ENCODE measurements around the gene GNAI1. TPM values are rescaled to one million over a fixed set of nuclear protein-coding genes. Genes with fewer than 3 reads are reported as not detected.

The GNAI1 gene
- total RNA-seq, 1 experiment from 2014 or later = 20.5 TPM

- no peak overlapping the region for H3K27ac Mint-ChIP-seq (ENCODE audit: unreplicated experiment)
- CTCF ChIA-PET = no interaction called here
- peaks cover 5% of the 10 kb centered on the region for H3K36me3 Mint-ChIP-seq (ENCODE audit: insufficient read depth, unreplicated experiment)
- DNase-seq = no peak
- intact Hi-C loops (cut with micrococcal nuclease; ENCODE audit: unreplicated experiment) = no loop called here
- no TSS peak for BruUV-seq (replicated peaks)
- H3K4me1 Mint-ChIP-seq (ENCODE audit: low read depth, unreplicated experiment) = peaks cover 3% of the 10 kb centered on the region
- no peaks in the 10 kb centered on the region for H3K27me3 Mint-ChIP-seq (ENCODE audit: unreplicated experiment)
- no peak overlapping the region for H3K4me3 Mint-ChIP-seq (ENCODE audit: low read depth, unreplicated experiment)
- H3K9me3 Mint-ChIP-seq (ENCODE audit: low read depth, unreplicated experiment) = no peaks in the 10 kb centered on the region
- no peak for TF ChIP-seq CTCF (IDR thresholded peaks at IDR 0.05; ENCODE audit: unreplicated experiment)
These were observed 92.0 kb downstream of the GNAI1 start for GRCh38 chr7:80226629-80227028.

- no peak for DNase-seq
- Mint-ChIP-seq H3K27ac (ENCODE audit: unreplicated experiment) (no peak overlapping the region), H3K27me3 (ENCODE audit: unreplicated experiment) (no peaks in the 10 kb centered on the region), H3K4me3 (ENCODE audit: low read depth, unreplicated experiment) (no peak overlapping the region), H3K4me1 (ENCODE audit: low read depth, unreplicated experiment) (peaks cover 19% of the 10 kb centered on the region), H3K9me3 (ENCODE audit: low read depth, unreplicated experiment) (no peaks in the 10 kb centered on the region), H3K36me3 (ENCODE audit: insufficient read depth, unreplicated experiment) (peaks cover 5% of the 10 kb centered on the region)
- TF ChIP-seq CTCF (IDR thresholded peaks at IDR 0.05; ENCODE audit: unreplicated experiment) = no peak
- intact Hi-C loops (cut with micrococcal nuclease; ENCODE audit: unreplicated experiment) = no loop called here
- BruUV-seq (replicated peaks) = no TSS peak
- CTCF ChIA-PET = no interaction called here
These were observed 95.7 kb downstream of the GNAI1 start for GRCh38 chr7:80230327-80230726.

GRCh38 chr7:80231707-80232106, 97.1 kb downstream of the GNAI1 start:
- DNase-seq = no peak
- Mint-ChIP-seq H3K9me3 (ENCODE audit: low read depth, unreplicated experiment) (no peaks in the 10 kb centered on the region), H3K27me3 (ENCODE audit: unreplicated experiment) (no peaks in the 10 kb centered on the region), H3K27ac (ENCODE audit: unreplicated experiment) (no peak overlapping the region), H3K4me1 (ENCODE audit: low read depth, unreplicated experiment) (peaks cover 19% of the 10 kb centered on the region), H3K36me3 (ENCODE audit: insufficient read depth, unreplicated experiment) (peaks cover 5% of the 10 kb centered on the region), H3K4me3 (ENCODE audit: low read depth, unreplicated experiment) (no peak overlapping the region)
- intact Hi-C loops (cut with micrococcal nuclease; ENCODE audit: unreplicated experiment) = no loop called here
- TF ChIP-seq CTCF (IDR thresholded peaks at IDR 0.05; ENCODE audit: unreplicated experiment) = no peak
- BruUV-seq (replicated peaks) = no TSS peak
- CTCF ChIA-PET = no interaction called here

GRCh38 chr7:80232979-80233724, 98.5 kb downstream of the GNAI1 start:
- Mint-ChIP-seq H3K36me3 (ENCODE audit: insufficient read depth, unreplicated experiment) (peaks cover 5% of the 10 kb centered on the region), H3K4me1 (ENCODE audit: low read depth, unreplicated experiment) (peaks cover 19% of the 10 kb centered on the region), H3K4me3 (ENCODE audit: low read depth, unreplicated experiment) (no peak overlapping the region), H3K27ac (ENCODE audit: unreplicated experiment) (no peak overlapping the region), H3K9me3 (ENCODE audit: low read depth, unreplicated experiment) (no peaks in the 10 kb centered on the region), H3K27me3 (ENCODE audit: unreplicated experiment) (no peaks in the 10 kb centered on the region)
- TF ChIP-seq CTCF (IDR thresholded peaks at IDR 0.05; ENCODE audit: unreplicated experiment) = no peak
- BruUV-seq (replicated peaks) = no TSS peak
- intact Hi-C loops (cut with micrococcal nuclease; ENCODE audit: unreplicated experiment) = no loop called here
- no peak for DNase-seq
- CTCF ChIA-PET = interaction anchor here (0.6 kb wide), 1 partner anchor 146 kb away, joined by 3 read pairs; no protein-coding TSS in a partner anchor
